Retinal pigment epithelial cell (primary cell): ENCODE results near the gene TMEM14B.
"Not testable (repeated sequence)": the region's sequence is repeated elsewhere in the genome, so short reads cannot be mapped to it uniquely, and the experiment has no call there.

Source experiments
- DNase-seq: peaks from one replicate; pipeline ENCODE4 v3.0.0-alpha.2; 2010; ENCODE audit warnings: low read depth
- H3K4me3 ChIP-seq: 2 replicates; pipeline ENCODE4 v1.5.1; 2011; ENCODE audit warnings: mild to moderate bottlenecking, low read length, control low read depth, moderate library complexity
- CTCF ChIP-seq: conservative IDR thresholded peaks from 2 replicates; pipeline ENCODE4 v1.5.1; 2011; ENCODE audit warnings: low read depth, low read length, control low read depth, inconsistent platforms

Gene TMEM14B

GRCh38 chr6:10749734-10750133 is 2.1 kb downstream of the TMEM14B start:
- no peak for DNase-seq
- no peak overlapping the region for H3K4me3 ChIP-seq
- TF ChIP-seq CTCF: no peak

- DNase-seq, H3K4me3 ChIP-seq: not testable (repeated sequence)
Observed at GRCh38 chr6:10750568-10750967, 3.0 kb downstream of the TMEM14B start.

GRCh38 chr6:10751757-10752156 is 4.2 kb downstream of the TMEM14B start:
- H3K4me3 ChIP-seq, DNase-seq: not testable (repeated sequence)

GRCh38 chr6:10756085-10756484 is 8.5 kb downstream of the TMEM14B start:
- H3K4me3 ChIP-seq: no peak overlapping the region
- no peak for DNase-seq
- TF ChIP-seq CTCF: no peak

GRCh38 chr6:10759312-10759839 is 11.8 kb downstream of the TMEM14B start:
- DNase-seq: peak; percentile 82
- TF ChIP-seq CTCF: peak; percentile 67
- no peak overlapping the region for H3K4me3 ChIP-seq

- no peak overlapping the region for H3K4me3 ChIP-seq
- peak; percentile 89 for DNase-seq
- TF ChIP-seq CTCF: no peak
Observed at GRCh38 chr6:10759884-10760329, 12.3 kb downstream of the TMEM14B start.

GRCh38 chr6:10763006-10763405 is 15.4 kb downstream of the TMEM14B start:
- TF ChIP-seq CTCF: no peak
- H3K4me3 ChIP-seq: no peak overlapping the region
- DNase-seq: no peak

GRCh38 chr6:10769419-10769818 is 21.8 kb downstream of the TMEM14B start:
- no peak for TF ChIP-seq CTCF
- DNase-seq: no peak
- no peak overlapping the region for H3K4me3 ChIP-seq
